Caco-2 (cell line): Measurements from ENCODE around the gene RHOU. TPM values are rescaled to one million over a fixed set of nuclear protein-coding genes. Genes with fewer than 3 reads are reported as not detected.

Experiments used
- BruUV-seq: library from RNA; stranded (reverse); fragments of 400-500 nt; replicated peaks from 2 replicates; lab custom pipeline; 2021; lab: Mats Ljungman, UMichigan
- CTCF ChIA-PET: fragments of 300-600 bp; sonication (Branson Sonifier 250); formaldehyde crosslinking; loops from one replicate; lab custom pipeline; 2022; ENCODE audit warnings: antibody characterized with exemption; lab: Charles Lee
- POLR2A ChIA-PET: fragments of 300-600 bp; sonication (Branson Sonifier 250); formaldehyde crosslinking; loops from one replicate; lab custom pipeline; 2022; ENCODE audit warnings: antibody characterized with exemption; lab: Charles Lee
- DNase-seq, 2 experiments: peaks; one replicate each; pipeline versions ENCODE4 v3.0.0 to v3.0.0-alpha.2; 2020 to 2022
- H3K27me3 ChIP-seq: replicated peaks from 2 replicates; pipeline ENCODE4 v1.6.0; 2011; ENCODE audit warnings: low read length; ENCODE audit not compliant: control insufficient read depth, insufficient read depth
- H3K36me3 ChIP-seq: 2 replicates; pipeline ENCODE4 v1.5.1; 2011; ENCODE audit warnings: low read length; ENCODE audit not compliant: control insufficient read depth, insufficient read depth
- H3K4me1 ChIP-seq: fragments of 250-450 bp; sonication (Bioruptor Pico); 2 replicates; pipeline ENCODE4 v1.5.1; 2020; ENCODE audit warnings: mild to moderate bottlenecking
- H3K4me3 ChIP-seq: 2 replicates; pipeline ENCODE4 v1.5.1; 2011; ENCODE audit warnings: low read depth, mild to moderate bottlenecking, control low read depth, low read length
- H3K9me3 ChIP-seq: fragments of 250-450 bp; sonication (Bioruptor Pico); 2 replicates; pipeline ENCODE4 v1.5.1; 2020; ENCODE audit warnings: mild to moderate bottlenecking, moderate library complexity
- H3K27ac Mint-ChIP-seq: one replicate; pipeline ENCODE4 v1.8.0; 2022; ENCODE audit warnings: mixed read lengths; ENCODE audit not compliant: unreplicated experiment
- H3K27me3 Mint-ChIP-seq: one replicate; pipeline ENCODE4 v1.8.0; 2022; ENCODE audit warnings: mixed read lengths; ENCODE audit not compliant: insufficient read depth, unreplicated experiment
- H3K36me3 Mint-ChIP-seq: one replicate; pipeline ENCODE4 v1.8.0; 2022; ENCODE audit warnings: mild to moderate bottlenecking, mixed read lengths; ENCODE audit not compliant: insufficient read depth, unreplicated experiment
- H3K4me1 Mint-ChIP-seq: one replicate; pipeline ENCODE4 v1.8.0; 2022; ENCODE audit warnings: low read depth, mixed read lengths; ENCODE audit not compliant: unreplicated experiment
- H3K4me3 Mint-ChIP-seq: one replicate; pipeline ENCODE4 v1.8.0; 2022; ENCODE audit warnings: mild to moderate bottlenecking, moderate library complexity, mixed read lengths; ENCODE audit not compliant: unreplicated experiment
- H3K9me3 Mint-ChIP-seq: one replicate; pipeline ENCODE4 v1.8.0; 2022; ENCODE audit warnings: mixed read lengths; ENCODE audit not compliant: unreplicated experiment
- CTCF ChIP-seq, 2 experiments: fragments of 200-600 bp in 1 of 2; IDR thresholded peaks; 1 replicate in 1 of 2; 2 replicates in 1 of 2; pipeline versions ENCODE4 v1.5.1 to v1.8.0; 2011 to 2022; ENCODE audit warnings: antibody characterized with exemption in 1 of 2, control low read depth in 1 of 2, inconsistent platforms in 1 of 2, low read depth in 1 of 2, low read length in 1 of 2, mild to moderate bottlenecking in 1 of 2, moderate library complexity in 1 of 2; ENCODE audit not compliant: insufficient read depth in 1 of 2, severe bottlenecking in 1 of 2, unreplicated experiment in 1 of 2
- intact Hi-C: fragments of 100-400 bp; cut with micrococcal nuclease; formaldehyde crosslinking; loops from one replicate; pipeline ENCODE4 v1.10.0; 2022; ENCODE audit not compliant: unreplicated experiment
- total RNA-seq: library from RNA; stranded (reverse); gene quantifications from 2 replicates; pipeline ENCODE4 v1.2.3, GENCODE V29; 2022

Gene RHOU
- total RNA-seq, 1 experiment from 2014 or later = 17.4 TPM

DNA sequence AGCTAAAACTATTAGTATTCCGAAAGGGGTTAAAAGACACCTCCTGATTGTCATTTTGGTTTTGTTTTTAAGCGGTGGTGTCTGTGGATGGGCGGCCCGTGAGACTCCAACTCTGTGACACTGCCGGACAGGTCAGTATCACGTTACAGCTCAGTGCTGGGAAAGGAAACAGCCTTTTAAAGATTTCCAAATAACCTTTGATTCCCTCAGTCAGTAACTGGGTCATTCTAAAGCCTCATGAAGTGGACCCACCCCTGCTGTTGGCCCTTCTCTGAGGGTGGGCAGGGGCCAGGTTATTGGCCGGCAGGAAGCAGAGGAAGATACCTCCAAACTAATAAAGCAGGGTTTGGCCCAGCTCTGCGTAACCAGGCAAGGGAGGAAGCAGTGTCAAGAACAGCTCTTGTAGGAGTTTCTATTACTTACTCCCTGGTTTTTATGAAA is 2.3 kb downstream of the RHOU start:
- Histone ChIP-seq H3K36me3 (no peaks in the 10 kb centered on the region; the same call in 1 of the 2 replicates), H3K4me1 (peaks cover 9% of the 10 kb centered on the region), H3K4me3 (no peak overlapping the region), H3K9me3 (no peaks in the 10 kb centered on the region), H3K27me3 (no peaks in the 10 kb centered on the region)
- peaks cover 6% of the 10 kb centered on the region for H3K4me1 Mint-ChIP-seq
- H3K36me3 Mint-ChIP-seq = peaks cover 37% of the 10 kb centered on the region
- peak overlapping the region; percentile 89 for H3K4me3 Mint-ChIP-seq
- no peaks in the 10 kb centered on the region for H3K9me3 Mint-ChIP-seq
- ChIA-PET CTCF (no interaction called here), POLR2A (no interaction called here)
- no peak for DNase-seq
- no peak for TF ChIP-seq CTCF (IDR thresholded peaks at IDR 0.05; ENCODE audit: insufficient read depth in 1 of 2, low read depth in 1 of 2, low read length in 1 of 2, severe bottlenecking in 1 of 2, unreplicated experiment in 1 of 2)
- intact Hi-C loops = loop anchor here (2.0 to 10.0 kb wide), 3 partner anchors 45 to 357 kb away; no protein-coding TSS in a partner anchor
- BruUV-seq = no TSS peak
- no peaks in the 10 kb centered on the region for H3K27me3 Mint-ChIP-seq
- peak overlapping the region; percentile 25 for H3K27ac Mint-ChIP-seq

DNA sequence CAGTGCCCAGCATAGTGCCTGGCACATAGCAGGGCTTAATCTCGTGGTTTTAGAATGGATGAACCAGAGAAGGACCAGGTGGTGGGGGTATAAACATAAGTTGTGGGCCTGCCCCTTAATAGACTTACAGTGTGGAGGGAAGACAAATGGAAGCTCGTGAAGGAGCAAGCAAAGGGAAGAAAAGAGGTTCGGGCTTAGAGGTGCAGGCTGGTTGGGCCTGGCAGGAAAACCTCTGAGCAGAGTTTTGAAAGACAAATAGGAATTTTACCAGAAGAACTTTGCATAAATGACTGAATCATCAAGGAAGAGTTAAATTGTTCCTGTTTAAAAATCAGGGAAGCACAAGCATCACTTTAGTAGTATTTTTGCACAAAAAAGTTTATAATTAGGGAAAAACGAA is 4.5 kb downstream of the RHOU start:
- H3K4me1 Mint-ChIP-seq = peaks cover 6% of the 10 kb centered on the region
- BruUV-seq = no TSS peak
- ChIA-PET CTCF (no interaction called here), POLR2A (no interaction called here)
- H3K4me3 ChIP-seq = no peak overlapping the region
- intact Hi-C loops = loop anchor here (5.0 to 10.0 kb wide), 2 partner anchors 48 to 355 kb away; no protein-coding TSS in a partner anchor
- peaks cover 1% of the 10 kb centered on the region; the same call in 1 of the 2 replicates for H3K36me3 ChIP-seq
- H3K27me3 Mint-ChIP-seq = no peaks in the 10 kb centered on the region
- no peaks in the 10 kb centered on the region for H3K9me3 ChIP-seq
- peaks cover 51% of the 10 kb centered on the region for H3K36me3 Mint-ChIP-seq
- H3K27me3 ChIP-seq = no peaks in the 10 kb centered on the region
- no peak overlapping the region for H3K4me3 Mint-ChIP-seq
- H3K27ac Mint-ChIP-seq = peak overlapping the region; percentile 60
- peaks cover 9% of the 10 kb centered on the region for H3K4me1 ChIP-seq
- H3K9me3 Mint-ChIP-seq = no peaks in the 10 kb centered on the region
- no peak for DNase-seq
- TF ChIP-seq CTCF (IDR thresholded peaks at IDR 0.05; ENCODE audit: insufficient read depth in 1 of 2, low read depth in 1 of 2, low read length in 1 of 2, severe bottlenecking in 1 of 2, unreplicated experiment in 1 of 2) = no peak

DNA sequence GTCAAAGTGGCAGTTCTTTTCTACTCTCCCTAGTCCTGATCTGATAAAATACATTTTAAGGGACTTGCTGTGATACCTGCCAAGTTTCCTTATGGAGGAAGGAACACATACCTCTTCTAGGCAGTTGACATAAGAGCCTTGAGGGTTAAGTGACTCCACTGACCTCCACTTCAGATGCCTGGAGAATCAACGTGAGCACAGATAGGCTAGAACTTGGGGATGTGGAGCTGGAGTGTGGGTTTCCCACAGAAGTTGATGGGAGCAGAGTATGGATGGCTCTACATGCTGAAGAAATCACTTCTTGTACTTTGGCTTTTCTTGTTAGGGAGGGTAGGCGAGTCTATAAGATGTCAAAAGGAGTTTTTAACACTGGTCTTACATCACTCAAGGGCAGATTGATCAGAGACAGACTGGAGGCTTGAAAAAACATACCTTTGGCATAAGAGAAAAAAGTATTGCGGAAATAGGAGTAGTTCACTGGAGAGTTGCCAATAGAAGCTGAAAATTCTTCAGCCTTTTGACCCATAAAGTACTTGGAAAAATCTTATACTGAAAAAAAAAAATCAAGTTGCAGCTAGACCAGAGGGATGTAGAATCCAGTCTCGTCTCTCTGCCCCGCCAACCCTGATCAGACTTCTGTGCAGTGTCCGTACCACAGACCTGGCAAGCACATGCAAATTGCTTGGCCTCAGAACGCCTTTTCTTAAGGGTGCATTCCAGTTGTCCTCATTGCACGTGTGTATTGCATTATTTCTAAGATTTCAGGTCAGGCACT is 5.5 kb downstream of the RHOU start:
- DNase-seq = no peak
- H3K4me1 Mint-ChIP-seq = peaks cover 6% of the 10 kb centered on the region
- no peaks in the 10 kb centered on the region for H3K9me3 Mint-ChIP-seq
- TF ChIP-seq CTCF (IDR thresholded peaks at IDR 0.05; ENCODE audit: insufficient read depth in 1 of 2, low read depth in 1 of 2, low read length in 1 of 2, severe bottlenecking in 1 of 2, unreplicated experiment in 1 of 2) = no peak
- Histone ChIP-seq H3K9me3 (no peaks in the 10 kb centered on the region), H3K4me1 (peaks cover 9% of the 10 kb centered on the region), H3K36me3 (peaks cover 1% of the 10 kb centered on the region; the same call in 1 of the 2 replicates), H3K4me3 (no peak overlapping the region), H3K27me3 (no peaks in the 10 kb centered on the region)
- H3K27ac Mint-ChIP-seq = no peak overlapping the region
- intact Hi-C loops = no loop called here
- H3K36me3 Mint-ChIP-seq = peaks cover 55% of the 10 kb centered on the region
- POLR2A ChIA-PET = no interaction called here
- CTCF ChIA-PET = no interaction called here
- H3K4me3 Mint-ChIP-seq = no peak overlapping the region
- BruUV-seq = no TSS peak
- no peaks in the 10 kb centered on the region for H3K27me3 Mint-ChIP-seq
